Measurements from ENCODE around the gene IL16. TPM values are rescaled to one million over a fixed set of nuclear protein-coding genes. Genes with fewer than 3 reads are reported as not detected.

Gene IL16
- total RNA-seq, 2 donors from 2014 or later: 11.1 to 17.1 TPM

DNA sequence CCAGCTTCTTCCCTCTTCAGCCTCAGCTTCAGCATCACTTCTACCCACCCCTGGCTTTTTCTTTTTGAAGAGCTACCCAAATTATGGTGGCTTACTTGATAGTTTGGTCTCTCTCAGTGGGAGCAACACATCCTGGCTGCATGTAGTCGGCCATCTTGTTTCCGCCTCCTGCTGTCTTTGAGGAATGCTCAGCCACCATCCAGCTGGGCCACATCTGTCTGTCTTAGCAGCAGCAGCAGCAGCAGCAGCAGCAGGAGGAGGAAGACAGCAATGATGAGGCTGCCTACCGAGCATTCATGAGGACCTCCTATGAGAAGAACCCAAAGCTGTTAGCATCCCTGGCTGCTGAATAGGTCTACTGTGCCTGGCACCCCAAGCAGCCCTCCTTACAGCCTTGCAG is 19.7 kb downstream of the IL16 start:
- H3K4me3 ChIP-seq: no peak overlapping the region
- H3K36me3 ChIP-seq: no peaks in the 10 kb centered on the region
- H3K9me3 ChIP-seq: no peaks in the 10 kb centered on the region
- H3K27ac ChIP-seq: no peak overlapping the region
- TF ChIP-seq, protein P1, sequence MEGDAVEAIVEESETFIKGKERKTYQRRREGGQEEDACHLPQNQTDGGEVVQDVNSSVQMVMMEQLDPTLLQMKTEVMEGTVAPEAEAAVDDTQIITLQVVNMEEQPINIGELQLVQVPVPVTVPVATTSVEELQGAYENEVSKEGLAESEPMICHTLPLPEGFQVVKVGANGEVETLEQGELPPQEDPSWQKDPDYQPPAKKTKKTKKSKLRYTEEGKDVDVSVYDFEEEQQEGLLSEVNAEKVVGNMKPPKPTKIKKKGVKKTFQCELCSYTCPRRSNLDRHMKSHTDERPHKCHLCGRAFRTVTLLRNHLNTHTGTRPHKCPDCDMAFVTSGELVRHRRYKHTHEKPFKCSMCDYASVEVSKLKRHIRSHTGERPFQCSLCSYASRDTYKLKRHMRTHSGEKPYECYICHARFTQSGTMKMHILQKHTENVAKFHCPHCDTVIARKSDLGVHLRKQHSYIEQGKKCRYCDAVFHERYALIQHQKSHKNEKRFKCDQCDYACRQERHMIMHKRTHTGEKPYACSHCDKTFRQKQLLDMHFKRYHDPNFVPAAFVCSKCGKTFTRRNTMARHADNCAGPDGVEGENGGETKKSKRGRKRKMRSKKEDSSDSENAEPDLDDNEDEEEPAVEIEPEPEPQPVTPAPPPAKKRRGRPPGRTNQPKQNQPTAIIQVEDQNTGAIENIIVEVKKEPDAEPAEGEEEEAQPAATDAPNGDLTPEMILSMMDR (IDR thresholded peaks at IDR 0.05): no peak
- H3K4me1 ChIP-seq (ENCODE audit: control insufficient read depth in 1 of 2, low read depth in 2 of 2): no peaks in the 10 kb centered on the region
- DNase-seq (ENCODE audit: low spot score): no peak
- H3K27me3 ChIP-seq (replicated peaks; ENCODE audit: insufficient read depth): no peaks in the 10 kb centered on the region
- no peak for ATAC-seq (ENCODE audit: insufficient number of reproducible peaks, low FRiP score, low read depth)

DNA sequence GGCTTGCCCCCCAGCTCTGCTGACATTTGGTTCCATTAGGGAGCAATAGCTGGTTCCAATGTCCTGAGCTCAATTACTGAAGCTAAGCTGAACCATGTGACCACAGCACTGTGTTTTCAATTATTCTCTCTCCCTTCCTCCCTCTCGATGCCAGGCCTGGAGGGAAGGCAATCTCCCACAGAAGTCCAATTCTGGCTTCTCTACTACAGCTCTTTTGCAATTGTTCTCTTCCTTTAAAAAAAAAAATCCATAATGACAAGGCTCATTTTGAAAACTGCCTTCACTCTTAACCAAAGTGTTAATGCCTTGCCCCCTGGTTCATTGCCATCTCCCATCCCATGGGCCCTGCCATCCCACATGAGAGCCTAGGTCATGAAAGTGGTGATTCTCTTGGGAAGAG is 24.8 kb downstream of the IL16 start:
- DNase-seq (ENCODE audit: low spot score) (no peak), ATAC-seq (ENCODE audit: insufficient number of reproducible peaks, low FRiP score, low read depth) (no peak)
- Histone ChIP-seq H3K9me3 (no peaks in the 10 kb centered on the region), H3K27me3 (replicated peaks; ENCODE audit: insufficient read depth) (no peaks in the 10 kb centered on the region), H3K36me3 (no peaks in the 10 kb centered on the region), H3K4me3 (no peak overlapping the region), H3K4me1 (ENCODE audit: control insufficient read depth in 1 of 2, low read depth in 2 of 2) (no peaks in the 10 kb centered on the region), H3K27ac (no peak overlapping the region)
- TF ChIP-seq, protein P1 (IDR thresholded peaks at IDR 0.05): no peak

DNA sequence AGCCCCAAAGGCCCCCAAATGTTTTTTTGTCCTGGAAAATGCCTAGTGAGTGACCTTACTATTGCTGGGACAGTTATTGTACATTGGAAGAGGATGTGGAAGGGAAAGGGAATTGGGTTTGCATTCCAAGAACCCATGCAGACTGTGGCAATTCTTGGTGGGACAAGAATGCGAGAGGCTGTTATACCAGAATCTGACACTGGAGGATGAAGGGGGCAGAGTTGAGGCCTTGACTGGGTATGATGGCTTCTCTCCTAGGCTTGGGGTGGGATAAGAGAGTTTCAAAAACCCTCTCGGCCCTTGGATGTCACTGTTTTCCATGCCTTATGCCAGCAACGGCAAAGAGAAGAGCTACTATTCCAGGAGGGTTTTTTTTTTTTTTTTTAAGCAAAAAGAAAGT is 25.3 kb downstream of the IL16 start:
- no peaks in the 10 kb centered on the region for H3K36me3 ChIP-seq
- H3K4me3 ChIP-seq: no peak overlapping the region
- no peaks in the 10 kb centered on the region for H3K9me3 ChIP-seq
- no peaks in the 10 kb centered on the region for H3K4me1 ChIP-seq (ENCODE audit: control insufficient read depth in 1 of 2, low read depth in 2 of 2)
- ATAC-seq (ENCODE audit: insufficient number of reproducible peaks, low FRiP score, low read depth) (no peak), DNase-seq (ENCODE audit: low spot score) (no peak)
- TF ChIP-seq, protein P1 (IDR thresholded peaks at IDR 0.05): no peak
- H3K27ac ChIP-seq: no peak overlapping the region
- no peaks in the 10 kb centered on the region for H3K27me3 ChIP-seq (replicated peaks; ENCODE audit: insufficient read depth)

- Histone ChIP-seq H3K4me3 (no peak overlapping the region), H3K4me1 (ENCODE audit: control insufficient read depth in 1 of 2, low read depth in 2 of 2) (no peaks in the 10 kb centered on the region), H3K9me3 (no peaks in the 10 kb centered on the region), H3K27me3 (replicated peaks; ENCODE audit: insufficient read depth) (no peaks in the 10 kb centered on the region), H3K27ac (no peak overlapping the region), H3K36me3 (no peaks in the 10 kb centered on the region)
- no peak for DNase-seq (ENCODE audit: low spot score)
- no peak for ATAC-seq (ENCODE audit: insufficient number of reproducible peaks, low FRiP score, low read depth)
- TF ChIP-seq, protein P1 (IDR thresholded peaks at IDR 0.05): no peak
Observed at GRCh38 chr15:81223346-81223971, 26.8 kb downstream of the IL16 start.

DNA sequence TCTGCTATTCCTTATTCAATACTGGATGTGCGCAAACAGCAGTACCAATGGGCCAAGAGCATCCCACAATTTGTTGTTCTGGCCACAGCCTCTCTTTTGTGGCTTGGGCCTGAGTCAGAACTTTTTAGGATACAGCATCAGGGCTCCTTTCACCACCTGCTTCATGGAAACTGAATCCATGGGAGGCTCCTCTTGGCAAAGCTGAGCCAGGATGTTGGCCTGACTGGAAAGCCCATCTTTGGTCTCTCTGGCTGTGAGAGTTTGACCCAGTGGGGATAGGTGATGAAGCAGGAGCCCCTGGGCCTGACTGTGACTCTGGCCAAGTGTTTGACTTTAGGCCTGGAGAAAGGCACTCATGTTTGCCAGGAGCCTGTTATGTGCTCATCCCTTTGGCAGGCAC is 27.6 kb downstream of the IL16 start:
- no peak for ATAC-seq (ENCODE audit: insufficient number of reproducible peaks, low FRiP score, low read depth)
- no peak for DNase-seq (ENCODE audit: low spot score)
- H3K9me3 ChIP-seq: no peaks in the 10 kb centered on the region
- TF ChIP-seq, protein P1 (IDR thresholded peaks at IDR 0.05): no peak
- peak overlapping the region in 1 of 2 donors; percentile 1 for H3K27ac ChIP-seq
- H3K27me3 ChIP-seq (replicated peaks; ENCODE audit: insufficient read depth): no peaks in the 10 kb centered on the region
- no peaks in the 10 kb centered on the region for H3K4me1 ChIP-seq (ENCODE audit: control insufficient read depth in 1 of 2, low read depth in 2 of 2)
- no peaks in the 10 kb centered on the region for H3K36me3 ChIP-seq
- no peak overlapping the region for H3K4me3 ChIP-seq
